HCT116 (cell line): ENCODE data around the gene PDE7B. TPM values are rescaled to one million over a fixed set of nuclear protein-coding genes. Genes with fewer than 3 reads are reported as not detected.

Experiments used
- ATAC-seq: fragments of 200-7000 bp; cut with Tn5 transposase; 2 replicates; pipeline ENCODE4 v1.9.1; 2020; ENCODE audit warnings: mild to moderate bottlenecking, moderate library complexity
- BruUV-seq: library from RNA; stranded (reverse); fragments of 400-500 nt; replicated peaks from 2 replicates; lab custom pipeline; 2021; lab: Mats Ljungman, UMichigan
- CTCF ChIA-PET: fragments of 300-600 bp; sonication (Branson Sonifier 250); formaldehyde crosslinking; loops from one replicate; lab custom pipeline; 2021; ENCODE audit warnings: antibody characterized with exemption; lab: Charles Lee
- POLR2A ChIA-PET: fragments of 300-600, 350-600 bp; sonication (Branson Sonifier 250); formaldehyde crosslinking; loops from one replicate; lab custom pipeline; 2021; ENCODE audit warnings: antibody characterized with exemption; lab: Charles Lee
- RAD21 ChIA-PET, 2 experiments: fragments of 300-600 bp; sonication (Branson Sonifier 250); formaldehyde crosslinking; loops; one replicate each; lab custom pipeline; 2023; ENCODE audit warnings: low total read pairs in 2 of 2; ENCODE audit not compliant: uncharacterized antibody in 2 of 2, unreplicated experiment in 2 of 2, low non-redundant PET in 1 of 2; lab: Charles Lee
- DNase-seq: peaks from one replicate; pipeline ENCODE4 v3.0.0-alpha.2; 2010; ENCODE audit warnings: low read depth, low spot score
- H2AFZ ChIP-seq: fragments of 200-600 bp; shearing (Covaris generic), sonication (generic); 2 replicates; pipeline ENCODE4 v1.6.1; 2017; ENCODE audit warnings: low read depth, mixed run types, mixed read lengths, antibody characterized with exemption, low read length; ENCODE audit not compliant: poor library complexity, severe bottlenecking
- H3K27ac ChIP-seq: 2 replicates; pipeline ENCODE4 v1.5.1; 2012; ENCODE audit warnings: low read depth, low read length
- H3K27me3 ChIP-seq: fragments of 200-600 bp; sonication (generic); 2 replicates; pipeline ENCODE4 v1.6.1; 2016; ENCODE audit warnings: mixed run types, low read length, mixed read lengths; ENCODE audit not compliant: insufficient read depth
- H3K36me3 ChIP-seq, 2 experiments: fragments of 200-500 bp in 1 of 2; fragments of 200-600 bp in 1 of 2; sonication (Bioruptor generic) in 1 of 2; sonication (generic) in 1 of 2; 2 replicates each; pipeline versions ENCODE4 v1.5.1 to v1.6.1; 2014 to 2016; ENCODE audit warnings: low read length in 2 of 2, inconsistent platforms in 1 of 2, mixed read lengths in 1 of 2, mixed run types in 1 of 2; ENCODE audit not compliant: insufficient read depth in 2 of 2, control insufficient read depth in 1 of 2
- H3K4me1 ChIP-seq, 2 experiments: fragments of 200-600 bp in 1 of 2; sonication (generic) in 1 of 2; 2 replicates each; pipeline versions ENCODE4 v1.5.1 to v1.6.1; 2012 to 2017; ENCODE audit warnings: low read length in 2 of 2, inconsistent platforms in 1 of 2, mild to moderate bottlenecking in 1 of 2, mixed read lengths in 1 of 2, mixed run types in 1 of 2, moderate library complexity in 1 of 2; ENCODE audit not compliant: insufficient read depth in 2 of 2, control insufficient read depth in 1 of 2
- H3K4me2 ChIP-seq: fragments of 200-600 bp; sonication (generic); 2 replicates; pipeline ENCODE4 v1.6.1; 2017; ENCODE audit warnings: mixed run types, low read length, mixed read lengths
- H3K4me3 ChIP-seq, 2 experiments: fragments of 200-600 bp in 1 of 2; sonication (generic) in 1 of 2; replicated peaks in 1 of 2; 2 replicates each; pipeline ENCODE4 v1.5.1; 2011 to 2016; ENCODE audit warnings: low read length in 2 of 2, control low read depth in 1 of 2, low read depth in 1 of 2, mild to moderate bottlenecking in 1 of 2, mixed read lengths in 1 of 2, mixed run types in 1 of 2
- H3K79me2 ChIP-seq: fragments of 200-600 bp; sonication (generic); 2 replicates; pipeline ENCODE4 v1.6.1; 2017; ENCODE audit warnings: mild to moderate bottlenecking, mixed run types, low read length, moderate library complexity, mixed read lengths; ENCODE audit not compliant: insufficient read depth
- H3K9ac ChIP-seq: fragments of 200-600 bp; sonication (generic); 2 replicates; pipeline ENCODE4 v1.6.1; 2016; ENCODE audit warnings: low read length, mixed read lengths
- H3K9me2 ChIP-seq: fragments of 200-600 bp; sonication (generic), shearing (Covaris generic); 2 replicates; pipeline ENCODE4 v1.6.1; 2017; ENCODE audit warnings: mixed run types, mild to moderate bottlenecking, moderate library complexity; ENCODE audit not compliant: insufficient read depth
- H3K9me3 ChIP-seq, 2 experiments: fragments of 200-500 bp in 1 of 2; fragments of 200-600 bp in 1 of 2; sonication (Bioruptor generic) in 1 of 2; sonication (generic) in 1 of 2; 2 replicates each; pipeline ENCODE4 v1.6.1; 2014 to 2017; ENCODE audit warnings: low read length in 2 of 2, mixed read lengths in 2 of 2, inconsistent platforms in 1 of 2, low read depth in 1 of 2, mild to moderate bottlenecking in 1 of 2, mixed run types in 1 of 2, moderate library complexity in 1 of 2; ENCODE audit not compliant: control insufficient read depth in 1 of 2, insufficient read depth in 1 of 2
- H4K20me1 ChIP-seq: fragments of 200-600 bp; sonication (generic), shearing (Covaris generic); 2 replicates; pipeline ENCODE4 v1.6.1; 2017; ENCODE audit warnings: mixed run types, mild to moderate bottlenecking, moderate library complexity; ENCODE audit not compliant: insufficient read depth
- ATF3 ChIP-seq: IDR thresholded peaks from 2 replicates; pipeline ENCODE4 v1.6.1; 2012
- CBX3 ChIP-seq: IDR thresholded peaks from 2 replicates; pipeline ENCODE4 v1.6.1; 2012; ENCODE audit warnings: low read depth
- CEBPB ChIP-seq: IDR thresholded peaks from 2 replicates; pipeline ENCODE4 v1.6.1; 2012; ENCODE audit warnings: low read depth
- EZH2phosphoT487 ChIP-seq: fragments of 200-600 bp; IDR thresholded peaks from 2 replicates; pipeline ENCODE4 v1.6.1; 2018; ENCODE audit warnings: antibody characterized with exemption, borderline replicate concordance
- FOSL1 ChIP-seq: IDR thresholded peaks from 2 replicates; pipeline ENCODE4 v1.6.1; 2012; ENCODE audit warnings: low read depth
- POLR2A ChIP-seq: IDR thresholded peaks from 2 replicates; pipeline ENCODE4 v1.7.0; 2011; ENCODE audit warnings: borderline replicate concordance; ENCODE audit not compliant: insufficient read depth, insufficient read length; ENCODE audit errors: extremely low read depth
- RAD21 ChIP-seq: IDR thresholded peaks from 2 replicates; pipeline ENCODE4 v1.6.1; 2012; ENCODE audit warnings: low read depth, mild to moderate bottlenecking
- SP1 ChIP-seq: IDR thresholded peaks from 2 replicates; pipeline ENCODE4 v1.6.1; 2012; ENCODE audit warnings: low read depth
- SRF ChIP-seq: IDR thresholded peaks from 2 replicates; pipeline ENCODE4 v1.6.1; 2012; ENCODE audit warnings: low read depth
- TCF7L2 ChIP-seq: IDR thresholded peaks from 2 replicates; pipeline ENCODE4 v1.7.0; 2011; ENCODE audit warnings: borderline replicate concordance, inconsistent platforms; ENCODE audit not compliant: insufficient read depth, insufficient read length; ENCODE audit errors: extremely low read depth
- ZFX ChIP-seq: fragments of 450-650 bp; IDR thresholded peaks from 2 replicates; pipeline ENCODE4 v1.6.1; 2017
- intact Hi-C: fragments of 100-400 bp; cut with micrococcal nuclease; formaldehyde crosslinking; loops from 2 replicates; pipeline ENCODE4 v1.10.0; 2022
- total RNA-seq: library from RNA; stranded (reverse); gene quantifications from one replicate; pipeline ENCODE4 v1.2.1, GENCODE V29; 2021; ENCODE audit not compliant: unreplicated experiment
- TF ChIP-seq, protein P1 (sequence below): IDR thresholded peaks from 2 replicates; pipeline ENCODE4 v1.6.1; 2012
- TF ChIP-seq, protein P2 (sequence below): IDR thresholded peaks from 2 replicates; pipeline ENCODE4 v1.6.1; 2012; ENCODE audit warnings: low read depth

The PDE7B gene
- total RNA-seq, 1 experiment from 2014 or later: 0.61 TPM

- no TSS peak for BruUV-seq
- POLR2A ChIA-PET: no interaction called here
- no peak overlapping the region for H3K4me2 ChIP-seq
Observed at GRCh38 chr6:136077834-136078576, 226.5 kb downstream of the PDE7B start.

More at GRCh38 chr6:136077834-136078576, 226.5 kb downstream of the PDE7B start:
- H3K79me2 ChIP-seq: no peaks in the 10 kb centered on the region
- H3K4me3 ChIP-seq: no peak overlapping the region
- H2AFZ ChIP-seq: no peak overlapping the region
- DNase-seq (no peak), ATAC-seq (no peak)
- no peaks in the 10 kb centered on the region for H3K36me3 ChIP-seq
- RAD21 ChIA-PET: no interaction called here
- H3K9ac ChIP-seq: no peak overlapping the region
- no peaks in the 10 kb centered on the region for H3K9me3 ChIP-seq
- TF ChIP-seq ZFX (no peak), ATF3 (no peak), EZH2phosphoT487 (no peak), POLR2A (no peak), SP1 (no peak), CEBPB (no peak), SRF (no peak), RAD21 (no peak), TCF7L2 (no peak), CBX3 (no peak), FOSL1 (no peak)
- TF ChIP-seq, protein P1, sequence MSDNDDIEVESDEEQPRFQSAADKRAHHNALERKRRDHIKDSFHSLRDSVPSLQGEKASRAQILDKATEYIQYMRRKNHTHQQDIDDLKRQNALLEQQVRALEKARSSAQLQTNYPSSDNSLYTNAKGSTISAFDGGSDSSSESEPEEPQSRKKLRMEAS: no peak
- TF ChIP-seq, protein P2, sequence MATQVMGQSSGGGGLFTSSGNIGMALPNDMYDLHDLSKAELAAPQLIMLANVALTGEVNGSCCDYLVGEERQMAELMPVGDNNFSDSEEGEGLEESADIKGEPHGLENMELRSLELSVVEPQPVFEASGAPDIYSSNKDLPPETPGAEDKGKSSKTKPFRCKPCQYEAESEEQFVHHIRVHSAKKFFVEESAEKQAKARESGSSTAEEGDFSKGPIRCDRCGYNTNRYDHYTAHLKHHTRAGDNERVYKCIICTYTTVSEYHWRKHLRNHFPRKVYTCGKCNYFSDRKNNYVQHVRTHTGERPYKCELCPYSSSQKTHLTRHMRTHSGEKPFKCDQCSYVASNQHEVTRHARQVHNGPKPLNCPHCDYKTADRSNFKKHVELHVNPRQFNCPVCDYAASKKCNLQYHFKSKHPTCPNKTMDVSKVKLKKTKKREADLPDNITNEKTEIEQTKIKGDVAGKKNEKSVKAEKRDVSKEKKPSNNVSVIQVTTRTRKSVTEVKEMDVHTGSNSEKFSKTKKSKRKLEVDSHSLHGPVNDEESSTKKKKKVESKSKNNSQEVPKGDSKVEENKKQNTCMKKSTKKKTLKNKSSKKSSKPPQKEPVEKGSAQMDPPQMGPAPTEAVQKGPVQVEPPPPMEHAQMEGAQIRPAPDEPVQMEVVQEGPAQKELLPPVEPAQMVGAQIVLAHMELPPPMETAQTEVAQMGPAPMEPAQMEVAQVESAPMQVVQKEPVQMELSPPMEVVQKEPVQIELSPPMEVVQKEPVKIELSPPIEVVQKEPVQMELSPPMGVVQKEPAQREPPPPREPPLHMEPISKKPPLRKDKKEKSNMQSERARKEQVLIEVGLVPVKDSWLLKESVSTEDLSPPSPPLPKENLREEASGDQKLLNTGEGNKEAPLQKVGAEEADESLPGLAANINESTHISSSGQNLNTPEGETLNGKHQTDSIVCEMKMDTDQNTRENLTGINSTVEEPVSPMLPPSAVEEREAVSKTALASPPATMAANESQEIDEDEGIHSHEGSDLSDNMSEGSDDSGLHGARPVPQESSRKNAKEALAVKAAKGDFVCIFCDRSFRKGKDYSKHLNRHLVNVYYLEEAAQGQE: no peak
- no peaks in the 10 kb centered on the region for H3K4me1 ChIP-seq
- CTCF ChIA-PET: no interaction called here
- no peaks in the 10 kb centered on the region for H4K20me1 ChIP-seq
- no peak overlapping the region for H3K27ac ChIP-seq
- intact Hi-C loops: no loop called here
- H3K27me3 ChIP-seq: no peaks in the 10 kb centered on the region
- H3K9me2 ChIP-seq: no peaks in the 10 kb centered on the region
